ENCODE measurements around the gene DUSP22.

- TF ChIP-seq, protein P1, sequence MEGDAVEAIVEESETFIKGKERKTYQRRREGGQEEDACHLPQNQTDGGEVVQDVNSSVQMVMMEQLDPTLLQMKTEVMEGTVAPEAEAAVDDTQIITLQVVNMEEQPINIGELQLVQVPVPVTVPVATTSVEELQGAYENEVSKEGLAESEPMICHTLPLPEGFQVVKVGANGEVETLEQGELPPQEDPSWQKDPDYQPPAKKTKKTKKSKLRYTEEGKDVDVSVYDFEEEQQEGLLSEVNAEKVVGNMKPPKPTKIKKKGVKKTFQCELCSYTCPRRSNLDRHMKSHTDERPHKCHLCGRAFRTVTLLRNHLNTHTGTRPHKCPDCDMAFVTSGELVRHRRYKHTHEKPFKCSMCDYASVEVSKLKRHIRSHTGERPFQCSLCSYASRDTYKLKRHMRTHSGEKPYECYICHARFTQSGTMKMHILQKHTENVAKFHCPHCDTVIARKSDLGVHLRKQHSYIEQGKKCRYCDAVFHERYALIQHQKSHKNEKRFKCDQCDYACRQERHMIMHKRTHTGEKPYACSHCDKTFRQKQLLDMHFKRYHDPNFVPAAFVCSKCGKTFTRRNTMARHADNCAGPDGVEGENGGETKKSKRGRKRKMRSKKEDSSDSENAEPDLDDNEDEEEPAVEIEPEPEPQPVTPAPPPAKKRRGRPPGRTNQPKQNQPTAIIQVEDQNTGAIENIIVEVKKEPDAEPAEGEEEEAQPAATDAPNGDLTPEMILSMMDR (IDR thresholded peaks at IDR 0.05; ENCODE audit: low read length): no peak
- TF ChIP-seq EZH2 (optimal IDR thresholded peaks at IDR 0.05; ENCODE audit: low read depth, low read length): no peak
- TF ChIP-seq EZH2phosphoT487 (IDR thresholded peaks at IDR 0.05; ENCODE audit: low read length): no peak
These were observed 11.4 kb upstream of the DUSP22 start for GRCh38 chr6:280775-281468.
